NK-92 (cell line): Measurements from ENCODE around the gene PTDSS2.
"Not testable (repeated sequence)": the region's sequence is repeated elsewhere in the genome, so short reads cannot be mapped to it uniquely, and the experiment has no call there.

Experiments
- DNase-seq: peaks from one replicate; lab custom pipeline; 2025; ENCODE audit not compliant: unreplicated experiment; lab: John Stamatoyannopoulos, UW

The PTDSS2 gene

DNA sequence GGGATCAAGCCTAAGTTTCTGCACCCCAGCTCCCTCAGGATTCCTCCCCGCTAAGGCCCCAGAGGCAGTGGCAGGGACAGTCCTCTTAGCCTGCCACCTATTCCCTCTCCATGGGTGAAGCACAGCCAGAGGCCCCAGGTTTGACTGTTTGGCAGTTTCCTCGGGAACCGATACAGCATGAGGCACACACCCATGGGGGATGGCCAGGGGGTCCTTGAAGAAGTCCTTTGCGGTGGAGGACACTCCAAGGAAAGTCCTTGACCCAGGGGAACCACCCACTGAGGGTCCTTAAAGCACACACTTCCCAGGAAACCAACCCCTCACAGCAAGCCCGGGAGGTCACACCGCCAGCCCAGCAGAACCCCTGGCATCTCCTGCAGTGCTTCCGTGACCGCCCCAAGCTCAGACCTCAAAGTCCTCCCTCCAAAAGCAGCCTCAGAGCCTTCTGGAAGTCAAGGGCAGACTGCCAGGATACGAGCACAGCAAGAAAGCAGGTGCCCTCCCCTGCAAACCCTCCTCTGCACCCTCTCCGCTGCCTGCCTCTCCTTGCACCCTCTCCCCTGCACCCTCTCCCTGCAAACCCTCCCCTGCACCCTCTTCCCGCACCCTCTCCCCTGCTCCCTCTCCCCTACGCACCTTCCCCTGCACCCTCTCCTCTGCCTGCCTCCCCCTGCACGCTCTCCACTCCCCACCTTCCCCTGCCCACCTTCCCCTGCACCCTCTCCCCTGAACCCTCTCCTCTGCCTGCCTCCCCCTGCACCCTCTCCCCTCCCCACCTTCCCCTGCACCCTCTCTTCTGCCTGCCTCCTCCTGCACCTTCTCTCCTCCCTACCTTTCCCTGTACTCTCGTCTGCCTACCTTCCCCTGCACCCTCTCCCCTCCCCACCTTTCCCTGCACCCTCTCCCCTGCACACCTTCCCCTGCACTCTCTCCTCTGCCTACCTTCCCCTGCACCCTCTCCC is 36.7 kb upstream of the PTDSS2 start:
- no peak for DNase-seq

- no peak for DNase-seq
Observed at GRCh38 chr11:414318-414857, 35.7 kb upstream of the PTDSS2 start.

DNA sequence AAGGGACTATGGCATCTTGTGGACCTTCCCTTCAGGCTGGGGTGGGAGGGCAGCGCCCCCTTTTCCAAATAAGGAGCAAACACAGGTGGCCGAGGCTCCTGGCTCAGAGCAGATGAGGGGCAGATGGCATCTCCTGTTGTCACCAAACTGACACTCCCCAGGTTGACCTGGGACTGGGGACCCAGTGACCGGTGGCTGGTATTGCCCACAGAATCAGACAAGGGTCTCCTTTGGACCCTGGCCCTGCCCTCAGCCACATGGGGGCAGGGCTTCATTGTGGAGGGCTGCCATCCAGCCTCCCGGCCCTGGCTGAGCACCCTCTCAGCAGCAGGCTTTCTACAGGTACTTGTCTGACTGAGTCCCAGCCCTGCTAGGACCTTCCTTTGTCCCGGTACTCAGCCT is 34.4 kb upstream of the PTDSS2 start:
- DNase-seq, result no peak

- DNase-seq, result no peak
Observed at GRCh38 chr11:416051-416756, 33.9 kb upstream of the PTDSS2 start.

GRCh38 chr11:416757-417621 is 33.1 kb upstream of the PTDSS2 start:
- no peak for DNase-seq

GRCh38 chr11:417652-418342 is 32.3 kb upstream of the PTDSS2 start:
- no peak for DNase-seq

DNA sequence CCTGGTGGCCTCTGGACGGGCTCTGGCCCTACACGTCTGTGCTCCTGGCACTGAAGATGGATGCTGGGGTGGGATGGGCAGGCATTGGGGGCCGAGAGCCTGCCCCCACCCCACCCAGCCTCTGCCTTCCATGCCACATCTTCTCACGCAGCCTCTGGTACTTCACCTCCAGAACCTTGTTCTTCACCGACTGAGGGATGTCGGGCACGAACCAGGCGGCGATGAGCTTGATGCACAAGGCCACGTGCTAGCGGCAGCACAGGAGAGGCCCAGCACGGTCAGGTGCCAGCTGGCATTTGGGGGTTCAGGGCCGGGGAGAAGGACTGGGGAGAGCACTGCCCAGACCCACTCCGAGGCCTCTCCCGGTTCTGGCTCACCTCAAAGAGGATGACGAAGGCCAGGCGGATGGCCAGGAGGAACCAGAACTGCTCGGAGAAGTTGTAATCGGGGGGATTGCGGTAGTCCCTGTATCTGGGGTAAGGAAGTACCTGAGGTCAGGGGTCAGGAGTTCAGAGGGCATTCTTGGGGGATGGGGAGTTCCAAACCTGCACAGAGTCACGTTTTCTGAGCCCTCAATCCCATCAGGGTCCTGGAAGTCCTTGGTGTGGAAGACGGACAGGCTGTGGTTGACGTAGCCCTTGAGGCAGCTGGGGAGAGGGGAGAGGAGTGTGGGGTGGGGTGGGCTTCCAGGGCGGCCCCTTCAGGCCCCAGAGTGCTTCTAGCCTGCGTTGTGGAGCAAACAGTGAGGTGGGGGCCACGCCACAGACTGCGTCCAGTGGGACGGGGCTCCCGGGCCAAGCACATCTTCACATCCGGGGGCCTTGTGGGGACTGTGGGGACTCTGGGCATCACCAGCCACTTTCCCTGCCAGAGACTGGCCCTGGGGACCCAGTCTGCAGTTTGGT is 31.5 kb upstream of the PTDSS2 start:
- no peak for DNase-seq

GRCh38 chr11:419248-420005 is 30.7 kb upstream of the PTDSS2 start:
- DNase-seq, result no peak

GRCh38 chr11:420054-420910 is 29.8 kb upstream of the PTDSS2 start:
- DNase-seq, result no peak

GRCh38 chr11:420911-421321 is 29.2 kb upstream of the PTDSS2 start:
- no peak for DNase-seq

DNA sequence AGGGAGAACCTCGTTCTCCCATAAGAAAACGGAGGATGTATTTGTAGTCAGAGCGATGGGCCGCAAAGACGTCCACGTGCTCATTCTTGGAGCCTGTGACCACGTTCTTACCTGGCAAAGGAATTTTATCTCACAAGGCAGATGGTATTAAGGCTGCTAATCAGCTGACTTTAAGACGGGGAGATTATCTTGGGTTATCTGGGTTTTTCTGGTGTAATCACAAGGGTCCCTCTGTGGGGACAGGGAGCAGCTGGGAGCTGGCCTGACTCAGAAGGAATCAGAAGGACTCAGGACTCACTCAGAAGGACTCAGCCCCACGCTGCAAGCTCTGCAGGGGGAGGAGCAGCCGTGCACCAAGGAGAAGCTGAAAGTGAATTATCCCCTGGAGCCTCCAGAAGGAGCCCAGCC is 27.8 kb upstream of the PTDSS2 start:
- DNase-seq, result no peak

DNA sequence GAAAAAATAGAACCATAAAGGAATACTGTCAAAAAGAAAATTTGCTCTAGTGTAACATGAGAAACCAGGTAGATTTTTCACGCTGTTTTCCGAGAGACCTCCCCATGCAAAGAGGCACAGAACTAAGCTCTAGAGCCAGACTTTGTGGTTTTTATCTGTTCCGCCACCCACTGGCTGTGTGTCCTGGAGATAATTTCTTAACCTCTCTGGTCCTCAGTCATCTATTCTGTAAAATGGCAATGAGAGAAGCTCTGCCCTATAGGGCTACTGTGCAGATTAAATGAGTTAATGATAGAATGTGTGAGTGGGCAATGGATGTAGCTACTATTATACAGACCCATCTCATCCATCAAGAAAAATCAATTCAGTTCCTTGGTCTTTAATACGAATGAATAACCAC is 25.8 kb upstream of the PTDSS2 start:
- no peak for DNase-seq

GRCh38 chr11:424766-425165 is 25.3 kb upstream of the PTDSS2 start:
- not testable (repeated sequence) for DNase-seq

GRCh38 chr11:425301-425700 is 24.8 kb upstream of the PTDSS2 start:
- DNase-seq, result no peak

- DNase-seq, result no peak
Observed at GRCh38 chr11:426851-427250, 23.2 kb upstream of the PTDSS2 start.

DNA sequence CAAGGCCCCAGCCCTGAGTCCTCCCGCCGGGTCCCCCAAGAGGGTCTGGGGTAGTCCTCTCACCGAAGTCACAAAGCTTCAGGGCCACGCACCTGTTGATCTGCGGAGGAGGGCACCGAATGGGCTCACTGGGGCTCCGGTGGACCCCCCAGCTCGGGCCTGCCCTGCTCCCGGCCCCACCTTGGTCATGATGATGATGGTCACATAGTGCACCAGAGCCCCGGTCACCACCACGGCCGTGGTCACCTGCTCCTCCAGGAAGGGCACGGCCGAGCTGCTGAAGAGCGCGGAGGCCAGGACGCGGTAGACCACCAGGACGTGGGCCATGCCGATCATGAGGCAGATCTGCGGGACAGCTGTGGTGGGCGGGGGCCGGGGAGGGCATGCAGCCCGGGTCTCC is 21.8 kb upstream of the PTDSS2 start:
- DNase-seq, result no peak

- DNase-seq, result no peak
Observed at GRCh38 chr11:429391-429790, 20.7 kb upstream of the PTDSS2 start.
